Ureter (tissue), 1 donor: Measurements from ENCODE around the gene RARS2. TPM values are rescaled to one million over a fixed set of nuclear protein-coding genes. Genes with fewer than 3 reads are reported as not detected.

Experiments used
- DNase-seq: peaks from one replicate; pipeline ENCODE4 v3.0.0-alpha.2; 2020; ENCODE audit warnings: low spot score
- total RNA-seq: library from RNA; stranded (reverse); gene quantifications from one replicate; pipeline ENCODE4 v1.2.4, GENCODE V29; 2023
- donor health status: DM: yes; HTN: yes; CAD: no.

The RARS2 gene
- total RNA-seq, 1 donor from 2014 or later = 46.5 TPM

GRCh38 chr6:87573307-87574024, 16.3 kb downstream of the RARS2 start:
- no peak for DNase-seq

DNA sequence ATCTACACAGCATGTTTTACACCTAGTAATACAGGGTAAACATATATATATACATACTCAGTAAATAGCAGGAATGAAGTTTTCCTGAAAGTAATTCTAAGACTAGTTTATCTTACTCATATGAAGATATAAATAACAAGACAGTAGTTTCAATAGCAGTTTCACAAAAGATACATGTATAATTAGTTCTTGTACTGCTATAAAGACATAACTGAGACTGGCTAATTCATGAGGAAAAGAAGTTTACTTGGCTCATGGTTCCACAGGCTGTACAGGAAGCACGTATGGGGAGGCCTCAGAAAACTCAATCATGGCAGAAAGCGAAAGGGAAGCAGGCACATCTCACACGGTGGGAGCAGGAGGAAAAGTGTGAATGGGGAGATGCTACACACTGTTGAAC, 16.9 kb downstream of the RARS2 start:
- no peak for DNase-seq

- DNase-seq = no peak
These were observed 17.8 kb downstream of the RARS2 start for GRCh38 chr6:87572021-87572420.

GRCh38 chr6:87561017-87561416, 28.8 kb downstream of the RARS2 start:
- DNase-seq = no peak

- no peak for DNase-seq
These were observed 31.3 kb downstream of the RARS2 start for GRCh38 chr6:87558446-87558845.

DNA sequence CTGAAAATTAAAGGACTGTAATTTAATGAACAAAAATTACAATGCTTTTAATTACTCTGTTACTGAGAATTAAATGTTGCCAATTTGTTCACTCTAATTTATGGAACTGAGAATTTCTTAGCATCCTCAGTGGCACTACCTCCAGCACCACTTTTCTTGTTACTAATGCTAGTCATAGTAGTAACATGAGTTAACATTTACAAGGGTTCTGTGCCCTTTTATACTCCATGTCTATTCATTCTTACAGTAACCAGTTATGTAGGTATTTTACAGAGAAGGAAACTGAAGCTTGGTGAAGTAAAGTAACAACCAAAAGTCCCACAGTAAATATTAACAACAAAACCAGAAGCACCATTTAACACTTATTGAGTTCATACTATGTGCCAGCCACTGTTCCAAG, 34.3 kb downstream of the RARS2 start:
- DNase-seq = no peak

GRCh38 chr6:87553159-87553765, 36.5 kb downstream of the RARS2 start:
- no peak for DNase-seq

GRCh38 chr6:87551799-87552198, 38.0 kb downstream of the RARS2 start:
- no peak for DNase-seq

- no peak for DNase-seq
These were observed 45.4 kb downstream of the RARS2 start for GRCh38 chr6:87544474-87544735.

- DNase-seq = no peak
These were observed 45.9 kb downstream of the RARS2 start for GRCh38 chr6:87543696-87544473.

- no peak for DNase-seq
These were observed 48.0 kb downstream of the RARS2 start for GRCh38 chr6:87541744-87542143.

DNA sequence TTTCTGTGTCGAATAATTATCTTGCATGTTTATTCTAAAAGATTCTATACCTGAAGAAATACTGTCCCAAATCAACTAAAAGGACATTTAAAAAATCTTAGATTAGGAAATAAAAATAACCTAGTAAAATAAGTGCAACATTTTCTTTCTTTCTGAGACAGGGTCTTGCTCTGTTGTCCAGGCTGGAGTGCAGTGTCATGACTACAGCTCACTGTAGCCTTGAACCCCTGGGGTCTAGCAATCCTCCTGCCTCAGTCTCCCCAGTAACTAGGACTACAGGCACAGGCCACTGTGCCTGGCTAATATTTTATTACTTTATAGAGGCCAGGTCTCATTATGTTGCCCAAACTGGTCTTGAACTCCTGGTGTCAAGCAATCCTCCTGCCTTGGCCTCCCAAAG, 48.7 kb downstream of the RARS2 start:
- DNase-seq = no peak

DNA sequence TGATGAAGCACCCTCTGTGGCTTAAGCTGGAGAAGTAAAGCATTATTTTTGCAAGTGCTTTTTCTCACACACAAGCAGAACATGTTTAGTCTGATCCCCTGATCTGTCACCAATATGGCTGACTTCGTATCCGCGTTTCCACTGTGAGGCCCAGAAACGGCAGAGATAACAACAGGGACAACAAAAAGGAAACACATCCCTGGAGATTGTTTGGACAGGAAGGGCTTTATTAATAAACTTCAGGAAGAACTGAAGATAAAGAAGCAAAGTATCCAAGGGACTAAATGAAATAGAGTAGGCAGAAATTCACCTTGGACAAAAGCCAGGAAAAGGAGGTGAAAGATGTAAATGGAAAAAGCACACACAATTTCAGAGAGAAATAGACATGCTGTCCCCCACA, 49.2 kb downstream of the RARS2 start:
- DNase-seq = no peak

GRCh38 chr6:87539554-87539953, 50.2 kb downstream of the RARS2 start:
- no peak for DNase-seq

GRCh38 chr6:87538510-87539260, 51.1 kb downstream of the RARS2 start:
- DNase-seq = no peak

GRCh38 chr6:87534377-87535047, 55.3 kb downstream of the RARS2 start:
- no peak for DNase-seq

- DNase-seq = no peak
These were observed 60.6 kb downstream of the RARS2 start for GRCh38 chr6:87529221-87529620.

DNA sequence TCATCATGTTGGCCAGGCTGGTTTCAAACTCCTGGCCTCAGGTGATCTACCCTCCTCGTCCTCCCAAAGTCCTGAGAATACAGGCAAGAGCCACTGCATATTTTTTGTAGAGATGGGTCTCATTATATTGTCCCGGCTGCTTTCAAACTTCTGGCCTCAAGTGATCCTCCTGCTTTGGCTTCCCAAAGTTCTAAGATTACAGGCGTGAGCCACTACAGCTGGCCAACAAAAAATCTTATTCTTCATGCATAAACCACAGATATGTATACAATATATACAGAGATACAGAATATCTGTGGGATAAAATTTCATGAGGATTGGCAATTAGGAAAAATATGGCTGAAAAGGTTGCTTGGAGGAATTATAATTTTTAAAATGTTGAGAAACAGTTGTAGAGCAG, 67.1 kb downstream of the RARS2 start:
- DNase-seq = no peak

- no peak for DNase-seq
These were observed 71.3 kb downstream of the RARS2 start for GRCh38 chr6:87518453-87518852.

DNA sequence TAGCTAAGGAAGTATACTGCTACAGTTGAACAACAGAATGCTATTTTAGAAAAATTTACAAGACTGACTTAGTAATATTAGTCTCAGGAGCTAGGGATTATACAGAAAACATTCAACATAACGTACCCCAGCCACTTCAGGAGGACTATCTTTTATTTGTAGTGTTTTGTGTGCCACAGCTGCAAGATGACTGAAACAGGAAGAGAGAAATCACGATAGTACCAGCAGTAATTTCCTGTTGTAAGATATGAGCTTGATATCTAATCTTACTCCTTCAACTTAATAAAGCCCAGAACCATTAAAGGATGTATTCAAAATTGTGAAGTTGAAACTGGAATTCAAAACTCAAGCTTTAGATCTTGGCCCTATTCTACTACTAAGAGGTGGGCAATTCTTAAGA, 75.0 kb downstream of the RARS2 start:
- no peak for DNase-seq

DNA sequence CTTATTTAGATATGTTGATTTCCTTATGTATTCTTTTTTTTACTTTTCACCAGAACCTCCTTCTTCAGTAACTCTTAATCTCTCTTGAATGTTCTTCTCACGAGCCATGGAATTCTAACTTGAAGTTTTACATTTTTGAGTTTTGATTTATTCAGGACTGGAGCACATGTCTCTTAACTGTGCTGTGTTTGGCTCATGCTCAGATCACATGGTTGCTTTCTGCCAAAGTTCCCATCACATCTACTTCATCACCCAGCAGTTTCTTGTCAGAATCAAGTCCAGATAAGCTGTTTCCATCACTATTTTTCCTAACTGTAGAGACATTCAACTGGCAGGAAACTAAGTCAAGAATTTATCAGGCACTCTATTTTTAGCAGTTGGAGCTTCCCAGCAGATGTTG, 85.3 kb downstream of the RARS2 start:
- DNase-seq = no peak
